T-helper 1 cell treated with Interleukin-12 subunit alpha and Interleukin-12 subunit beta and Interleukin-4 antibody, amounts not matched to agents 30 μg/mL and 1 μg/mL, for 36 hours (primary cell): Measurements from ENCODE around the gene GPC6.

Source experiments
- H3K27ac Mint-ChIP-seq: one replicate; pipeline ENCODE4 v1.8.0; 2021; ENCODE audit warnings: mild to moderate bottlenecking, mixed read lengths
- H3K27me3 Mint-ChIP-seq: one replicate; pipeline ENCODE4 v1.8.0; 2021; ENCODE audit warnings: low read depth, mixed read lengths
- H3K36me3 Mint-ChIP-seq: one replicate; pipeline ENCODE4 v1.8.0; 2021; ENCODE audit warnings: low read depth, mixed read lengths
- H3K4me1 Mint-ChIP-seq: one replicate; pipeline ENCODE4 v1.8.0; 2021; ENCODE audit warnings: low read depth, mixed read lengths
- H3K4me3 Mint-ChIP-seq: one replicate; pipeline ENCODE4 v1.8.0; 2021; ENCODE audit warnings: mild to moderate bottlenecking, moderate library complexity, mixed read lengths
- H3K9me3 Mint-ChIP-seq: one replicate; pipeline ENCODE4 v1.8.0; 2021; ENCODE audit warnings: mixed read lengths

Gene GPC6

DNA sequence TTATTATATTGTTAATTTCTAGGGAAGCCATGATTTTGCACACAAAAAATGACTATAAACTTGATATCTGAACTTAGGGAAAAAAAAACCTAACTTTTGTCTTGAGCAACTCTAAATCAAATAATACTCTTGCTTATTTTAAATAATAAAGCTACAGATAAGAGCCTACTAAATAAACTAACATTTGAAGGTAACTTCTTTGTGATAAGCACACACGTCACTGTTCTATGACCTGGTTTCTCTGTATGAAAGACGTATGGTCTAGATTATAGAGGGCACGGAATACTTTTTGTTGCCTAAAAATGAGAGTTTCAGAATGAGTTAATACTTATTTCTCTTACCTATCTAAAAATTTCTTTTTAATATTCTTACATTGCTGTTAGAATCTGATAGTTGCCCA is 649.6 kb downstream of the GPC6 start:
- Mint-ChIP-seq H3K4me3 (no peak overlapping the region), H3K27me3 (no peaks in the 10 kb centered on the region), H3K4me1 (no peaks in the 10 kb centered on the region), H3K36me3 (no peaks in the 10 kb centered on the region), H3K9me3 (no peaks in the 10 kb centered on the region), H3K27ac (no peak overlapping the region)

DNA sequence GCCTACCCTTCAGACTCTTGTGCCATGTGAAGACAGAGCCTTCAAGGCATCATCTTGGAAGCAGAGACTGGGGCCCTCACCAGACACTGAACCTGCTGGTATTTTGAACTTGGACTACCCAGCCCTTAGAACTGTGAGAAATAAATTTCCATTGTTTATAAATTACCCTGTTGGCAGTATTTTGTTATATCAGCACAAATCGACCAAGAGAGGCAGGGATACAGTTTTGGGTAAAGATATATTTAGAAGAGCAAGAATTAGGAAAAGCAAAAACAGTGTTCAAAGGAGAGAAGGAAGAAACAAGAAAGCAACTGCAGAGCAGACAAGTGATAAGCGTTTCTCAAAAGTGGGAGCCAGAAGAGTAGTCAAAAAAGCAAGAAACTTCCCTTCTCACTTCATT is 652.1 kb downstream of the GPC6 start:
- H3K4me3 Mint-ChIP-seq: no peak overlapping the region
- no peaks in the 10 kb centered on the region for H3K9me3 Mint-ChIP-seq
- no peaks in the 10 kb centered on the region for H3K4me1 Mint-ChIP-seq
- H3K36me3 Mint-ChIP-seq: no peaks in the 10 kb centered on the region
- H3K27ac Mint-ChIP-seq: no peak overlapping the region
- H3K27me3 Mint-ChIP-seq: no peaks in the 10 kb centered on the region

GRCh38 chr13:93881411-93881810 is 654.8 kb downstream of the GPC6 start:
- H3K36me3 Mint-ChIP-seq: no peaks in the 10 kb centered on the region
- H3K4me3 Mint-ChIP-seq: no peak overlapping the region
- H3K9me3 Mint-ChIP-seq: no peaks in the 10 kb centered on the region
- H3K27me3 Mint-ChIP-seq: no peaks in the 10 kb centered on the region
- H3K27ac Mint-ChIP-seq: no peak overlapping the region
- no peaks in the 10 kb centered on the region for H3K4me1 Mint-ChIP-seq

DNA sequence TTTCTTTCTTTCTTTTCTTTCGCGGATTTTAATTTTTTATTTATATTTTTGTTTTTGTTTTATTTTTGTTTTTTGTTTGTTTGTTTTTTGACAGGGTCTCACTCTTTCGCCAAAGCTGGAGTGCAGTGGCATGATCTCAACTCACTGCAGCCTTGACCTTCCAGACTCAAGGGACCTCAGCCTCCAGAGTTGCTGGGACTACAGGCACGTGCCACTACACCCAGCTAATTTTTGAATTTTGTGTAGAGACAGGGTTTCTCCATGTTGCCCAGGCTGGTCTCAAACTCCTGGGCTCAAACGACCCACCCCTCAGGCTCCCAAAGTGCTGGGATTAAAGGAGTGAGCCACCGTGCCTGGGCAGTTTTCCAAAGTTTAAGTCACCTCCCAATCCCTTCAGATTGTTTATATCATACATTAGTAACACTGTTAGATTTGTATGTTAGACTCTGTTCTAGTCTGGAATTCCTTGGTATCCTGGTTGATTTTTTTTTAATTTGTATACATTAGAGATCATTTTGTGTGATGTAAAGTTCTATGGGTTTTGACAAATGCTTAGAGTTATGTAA is 655.6 kb downstream of the GPC6 start:
- H3K36me3 Mint-ChIP-seq: no peaks in the 10 kb centered on the region
- H3K4me3 Mint-ChIP-seq: no peak overlapping the region
- H3K9me3 Mint-ChIP-seq: no peaks in the 10 kb centered on the region
- H3K27ac Mint-ChIP-seq: no peak overlapping the region
- H3K4me1 Mint-ChIP-seq: no peaks in the 10 kb centered on the region
- H3K27me3 Mint-ChIP-seq: no peaks in the 10 kb centered on the region

DNA sequence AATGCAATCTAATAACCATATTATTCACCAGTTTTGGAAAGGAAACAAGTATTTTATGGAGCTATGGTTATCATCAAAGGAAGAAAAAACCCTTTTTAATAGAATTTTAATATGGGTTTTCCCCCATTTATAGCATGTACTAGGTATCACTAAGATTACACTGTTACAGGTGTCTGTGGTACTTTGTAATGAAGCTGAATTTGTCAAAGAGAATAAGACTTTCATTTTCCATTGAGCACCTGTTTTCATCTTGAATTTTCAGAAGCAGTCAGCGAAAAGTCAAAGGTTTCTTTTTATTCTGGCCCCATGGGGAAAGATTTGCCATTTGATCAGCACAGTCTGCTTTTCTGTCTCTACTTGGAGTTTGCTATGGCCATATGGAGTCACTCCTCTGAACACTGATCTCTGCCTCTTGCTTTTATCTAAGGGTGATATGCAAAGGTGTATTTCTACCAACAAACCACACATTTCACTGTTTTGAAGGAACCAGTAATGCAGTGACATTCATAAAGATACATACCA is 662.9 kb downstream of the GPC6 start:
- Mint-ChIP-seq H3K4me3 (no peak overlapping the region), H3K27ac (no peak overlapping the region), H3K27me3 (no peaks in the 10 kb centered on the region), H3K9me3 (no peaks in the 10 kb centered on the region), H3K36me3 (no peaks in the 10 kb centered on the region), H3K4me1 (no peaks in the 10 kb centered on the region)

GRCh38 chr13:93899981-93900380 is 673.4 kb downstream of the GPC6 start:
- Mint-ChIP-seq H3K36me3 (no peaks in the 10 kb centered on the region), H3K27ac (no peak overlapping the region), H3K9me3 (no peaks in the 10 kb centered on the region), H3K4me1 (no peaks in the 10 kb centered on the region), H3K27me3 (no peaks in the 10 kb centered on the region), H3K4me3 (no peak overlapping the region)

GRCh38 chr13:93900731-93901130 is 674.1 kb downstream of the GPC6 start:
- H3K36me3 Mint-ChIP-seq: no peaks in the 10 kb centered on the region
- no peaks in the 10 kb centered on the region for H3K9me3 Mint-ChIP-seq
- H3K27ac Mint-ChIP-seq: no peak overlapping the region
- H3K4me1 Mint-ChIP-seq: no peaks in the 10 kb centered on the region
- no peaks in the 10 kb centered on the region for H3K27me3 Mint-ChIP-seq
- no peak overlapping the region for H3K4me3 Mint-ChIP-seq

DNA sequence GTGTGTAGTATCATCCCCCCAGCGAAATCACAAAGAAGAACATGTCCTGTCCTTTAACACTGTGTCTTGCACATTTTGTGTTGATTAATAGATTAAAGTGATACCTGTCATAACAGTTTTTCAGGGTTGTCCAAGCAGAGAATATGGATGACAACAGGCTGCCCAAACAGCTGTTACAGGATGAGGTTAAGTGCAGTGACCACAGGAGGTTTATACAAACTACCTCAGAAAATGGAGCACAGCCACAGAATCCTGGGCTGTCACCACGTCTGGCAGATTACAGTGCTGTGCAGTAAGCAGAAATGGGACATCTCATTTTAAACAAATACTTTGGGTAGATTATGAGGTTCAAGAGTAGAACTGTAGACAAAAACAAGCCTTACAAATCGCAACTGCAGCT is 677.3 kb downstream of the GPC6 start:
- Mint-ChIP-seq H3K9me3 (no peaks in the 10 kb centered on the region), H3K36me3 (no peaks in the 10 kb centered on the region), H3K4me3 (no peak overlapping the region), H3K27me3 (no peaks in the 10 kb centered on the region), H3K4me1 (no peaks in the 10 kb centered on the region), H3K27ac (no peak overlapping the region)

- no peaks in the 10 kb centered on the region for H3K36me3 Mint-ChIP-seq
- H3K27ac Mint-ChIP-seq: no peak overlapping the region
- no peaks in the 10 kb centered on the region for H3K4me1 Mint-ChIP-seq
- H3K4me3 Mint-ChIP-seq: no peak overlapping the region
- H3K27me3 Mint-ChIP-seq: no peaks in the 10 kb centered on the region
- no peaks in the 10 kb centered on the region for H3K9me3 Mint-ChIP-seq
These were observed 688.7 kb downstream of the GPC6 start for GRCh38 chr13:93915269-93915809.

- Mint-ChIP-seq H3K27me3 (no peaks in the 10 kb centered on the region), H3K4me3 (no peak overlapping the region), H3K27ac (no peak overlapping the region), H3K36me3 (no peaks in the 10 kb centered on the region), H3K4me1 (no peaks in the 10 kb centered on the region), H3K9me3 (no peaks in the 10 kb centered on the region)
These were observed 695.7 kb downstream of the GPC6 start for GRCh38 chr13:93922063-93922855.

DNA sequence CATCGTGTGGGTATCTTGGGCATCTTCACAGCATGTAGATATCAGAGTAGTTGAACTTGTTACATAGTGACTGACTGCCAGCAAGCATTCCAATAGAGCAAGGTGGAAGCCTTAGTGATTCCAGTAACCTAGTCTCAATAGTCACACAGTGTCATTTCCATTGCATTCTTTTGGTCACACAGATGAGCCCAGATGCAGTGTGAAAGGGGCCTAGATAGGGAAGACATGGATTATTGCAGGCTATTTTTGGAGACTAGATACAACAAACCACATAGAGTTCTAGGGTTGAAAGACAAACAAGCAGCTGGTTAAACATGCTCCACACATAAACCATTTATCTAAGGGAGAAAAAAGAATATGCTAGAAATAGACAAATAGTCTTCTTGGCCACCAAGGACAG is 699.4 kb downstream of the GPC6 start:
- Mint-ChIP-seq H3K36me3 (no peaks in the 10 kb centered on the region), H3K27me3 (no peaks in the 10 kb centered on the region), H3K9me3 (no peaks in the 10 kb centered on the region), H3K27ac (no peak overlapping the region), H3K4me3 (no peak overlapping the region), H3K4me1 (no peaks in the 10 kb centered on the region)

GRCh38 chr13:93926425-93926824 is 699.8 kb downstream of the GPC6 start:
- Mint-ChIP-seq H3K27me3 (no peaks in the 10 kb centered on the region), H3K36me3 (no peaks in the 10 kb centered on the region), H3K4me3 (no peak overlapping the region), H3K9me3 (no peaks in the 10 kb centered on the region), H3K4me1 (no peaks in the 10 kb centered on the region), H3K27ac (no peak overlapping the region)

DNA sequence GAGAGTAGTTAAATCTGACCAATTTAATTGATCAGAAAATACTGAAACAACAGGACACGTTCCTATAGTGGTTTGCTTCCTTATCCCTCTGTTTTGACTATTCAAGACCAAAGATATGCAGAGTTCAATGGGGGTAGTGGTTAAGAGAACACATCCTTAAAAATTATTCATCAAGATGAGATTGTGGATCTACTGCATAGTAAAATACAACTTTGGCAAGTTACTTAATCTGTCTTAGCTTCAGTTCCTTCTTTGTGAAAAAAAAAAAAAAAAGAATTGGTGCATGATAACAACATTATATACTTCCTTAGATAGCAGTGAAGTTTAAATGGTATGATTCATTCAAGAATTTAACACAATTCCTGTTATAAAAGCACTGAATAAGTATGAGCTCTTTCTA is 700.8 kb downstream of the GPC6 start:
- Mint-ChIP-seq H3K4me1 (no peaks in the 10 kb centered on the region), H3K9me3 (no peaks in the 10 kb centered on the region), H3K36me3 (no peaks in the 10 kb centered on the region), H3K27me3 (no peaks in the 10 kb centered on the region), H3K27ac (no peak overlapping the region), H3K4me3 (no peak overlapping the region)

DNA sequence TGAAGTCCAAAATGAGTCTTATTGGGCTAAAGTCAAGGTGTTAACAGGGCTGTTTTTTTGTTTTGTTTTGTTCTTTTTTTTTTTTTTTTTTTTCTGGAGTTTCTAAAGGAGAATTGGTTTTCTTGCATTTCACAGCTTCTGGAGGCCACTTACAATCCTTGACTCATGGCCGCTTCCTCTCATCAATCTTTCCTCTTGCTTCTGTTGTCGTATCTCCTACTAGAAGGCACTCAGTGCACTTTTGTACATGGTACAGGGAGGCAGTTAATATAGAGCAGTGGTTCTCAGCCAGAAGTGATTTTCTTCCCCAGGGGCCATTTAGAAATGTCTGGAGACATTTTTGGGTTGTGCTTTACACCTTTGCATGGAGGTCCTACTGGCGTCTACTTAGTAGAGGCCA is 706.3 kb downstream of the GPC6 start:
- H3K4me1 Mint-ChIP-seq: no peaks in the 10 kb centered on the region
- H3K27ac Mint-ChIP-seq: no peak overlapping the region
- H3K4me3 Mint-ChIP-seq: no peak overlapping the region
- no peaks in the 10 kb centered on the region for H3K36me3 Mint-ChIP-seq
- H3K27me3 Mint-ChIP-seq: no peaks in the 10 kb centered on the region
- no peaks in the 10 kb centered on the region for H3K9me3 Mint-ChIP-seq

- H3K4me1 Mint-ChIP-seq: no peaks in the 10 kb centered on the region
- no peaks in the 10 kb centered on the region for H3K36me3 Mint-ChIP-seq
- H3K27ac Mint-ChIP-seq: no peak overlapping the region
These were observed 710.3 kb downstream of the GPC6 start for GRCh38 chr13:93936901-93937300.

More at GRCh38 chr13:93936901-93937300, 710.3 kb downstream of the GPC6 start:
- H3K27me3 Mint-ChIP-seq: no peaks in the 10 kb centered on the region
- no peak overlapping the region for H3K4me3 Mint-ChIP-seq
- no peaks in the 10 kb centered on the region for H3K9me3 Mint-ChIP-seq
